ENCODE data around the gene TRIM65.

GRCh38 chr17:75885431-75885830, 11.3 kb downstream of the TRIM65 start:
- TF ChIP-seq CTCF (IDR thresholded peaks at IDR 0.05) = no peak
- TF ChIP-seq POLR2AphosphoS5 (IDR thresholded peaks at IDR 0.05; ENCODE audit: low read depth, low read length) = no peak
- TF ChIP-seq REST (IDR thresholded peaks at IDR 0.05; ENCODE audit: insufficient read depth in 1 of 2, low read depth in 2 of 2, low read length in 1 of 2) = no peak
- TF ChIP-seq SIN3A (IDR thresholded peaks at IDR 0.05; ENCODE audit: borderline replicate concordance, insufficient read depth, low read depth, low read length) = no peak

Data from Panc1 (cell line).